Stomach (tissue), 4 donors: ENCODE results near the gene LST1.
"Not testable (repeated sequence)": the region's sequence is repeated elsewhere in the genome, so short reads cannot be mapped to it uniquely, and the experiment has no call there.

Source experiments
- CTCF ChIP-seq, 7 experiments: fragments of 450-650 bp in 4 of 7; fragments of 200-600 bp in 3 of 7; sonication (generic) in 3 of 7; IDR thresholded peaks; one replicate each; pipeline ENCODE4 v1.5.1; 2016 to 2019; ENCODE audit warnings: antibody characterized with exemption in 7 of 7, control low read depth in 2 of 7, mild to moderate bottlenecking in 1 of 7
- POLR2A ChIP-seq, 4 donors: fragments of 450-650 bp; IDR thresholded peaks; one replicate each; pipeline ENCODE4 v1.6.1; 2016; ENCODE audit warnings: antibody characterized with exemption in 4 of 4, control low read depth in 2 of 4, mild to moderate bottlenecking in 1 of 4, moderate library complexity in 1 of 4

DNA sequence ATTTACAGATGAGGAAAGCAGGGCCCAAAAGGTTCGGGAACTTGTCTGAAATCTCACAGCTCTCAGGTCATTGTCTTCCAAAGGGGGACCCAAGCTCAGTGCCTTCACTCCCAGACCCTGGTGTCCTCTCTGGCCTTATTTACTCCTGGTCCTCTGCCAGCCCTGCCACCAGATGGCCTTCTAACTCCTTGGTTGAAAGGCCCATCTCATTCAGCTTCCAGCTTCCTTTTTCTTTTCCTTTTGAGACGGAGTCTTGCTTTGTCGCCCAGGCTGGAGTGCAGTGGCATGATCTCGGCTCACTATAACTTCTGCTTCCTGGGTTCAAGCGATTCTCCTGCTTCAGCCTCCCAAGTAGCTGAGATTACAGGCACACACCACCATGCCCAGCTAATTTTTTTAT, 34.7 kb upstream of the LST1 start:
- TF ChIP-seq CTCF (IDR thresholded peaks at IDR 0.05), result peak in 2 of 7 experiments; percentile 35 to 36
- TF ChIP-seq POLR2A (IDR thresholded peaks at IDR 0.05), result not testable (repeated sequence)
